HEK293 (cell line): ENCODE results near the gene CARS1.
A peak's percentile ranks its signal among the peaks of the same experiment; 100 is the strongest.

ENCODE experiments used
- CTCF ChIA-PET: fragments of 350-600 bp; formaldehyde crosslinking; extraction: SDS; loops from one replicate; lab custom pipeline; 2021; ENCODE audit warnings: antibody characterized with exemption; lab: Yijun Ruan, JAX
- POLR2A ChIA-PET: fragments of 300-600 bp; formaldehyde crosslinking; extraction: SDS; loops from one replicate; lab custom pipeline; 2020; ENCODE audit warnings: antibody characterized with exemption, inconsistent platforms; lab: Yijun Ruan, JAX
- H3K27ac ChIP-seq: fragments of 200-500 bp; sonication (Bioruptor generic); 2 replicates; pipeline ENCODE4 v1.5.1; 2014; ENCODE audit warnings: low read depth, low read length, control low read depth, inconsistent platforms; ENCODE audit errors: extremely low read depth
- H3K36me3 ChIP-seq, 2 experiments: fragments of 200-500 bp in 1 of 2; sonication (Bioruptor generic) in 1 of 2; 1 replicate in 1 of 2; 2 replicates in 1 of 2; pipeline ENCODE4 v1.5.1; 2014 to 2017; ENCODE audit warnings: inconsistent platforms in 2 of 2, low read length in 2 of 2; ENCODE audit not compliant: control insufficient read depth in 2 of 2, insufficient read depth in 1 of 2
- H3K4me1 ChIP-seq: fragments of 200-500 bp; sonication (Bioruptor generic); 2 replicates; pipeline ENCODE4 v1.5.1; 2014; ENCODE audit warnings: mild to moderate bottlenecking, low read length, inconsistent platforms; ENCODE audit not compliant: control insufficient read depth, insufficient read depth
- H3K4me3 ChIP-seq: 2 replicates; pipeline ENCODE4 v1.5.1; 2011; ENCODE audit warnings: low read depth, mild to moderate bottlenecking, control low read depth, low read length, moderate library complexity
- H3K9me3 ChIP-seq: fragments of 200-500 bp; sonication (Bioruptor generic); 2 replicates; pipeline ENCODE4 v1.5.1; 2014; ENCODE audit warnings: low read depth, low read length, inconsistent platforms; ENCODE audit not compliant: control insufficient read depth, insufficient read depth
- IKZF3 ChIP-seq: fragments of 450-650 bp; IDR thresholded peaks from 2 replicates; pipeline ENCODE4 v1.5.0; 2018; ENCODE audit warnings: missing biosample characterization, mild to moderate bottlenecking, missing genetic modification characterization, moderate library complexity
- KLF8 ChIP-seq: fragments of 450-650 bp; formaldehyde crosslinking; IDR thresholded peaks from 2 replicates; pipeline ENCODE4 v1.5.1; 2016; ENCODE audit warnings: missing biosample characterization, missing genetic modification characterization
- KLF9 ChIP-seq: fragments of 450-650 bp; formaldehyde crosslinking; IDR thresholded peaks from 2 replicates; pipeline ENCODE4 v1.5.1; 2016; ENCODE audit warnings: missing biosample characterization, missing genetic modification characterization, low read depth
- MEIS1 ChIP-seq: sonication (generic); formaldehyde crosslinking; IDR thresholded peaks from 2 replicates; pipeline ENCODE4 v1.8.1; 2022; ENCODE audit warnings: missing genetic modification reagents, mild to moderate bottlenecking, borderline replicate concordance
- MYNN ChIP-seq: fragments of 450-650 bp; formaldehyde crosslinking; IDR thresholded peaks from 2 replicates; pipeline ENCODE4 v1.5.1; 2016; ENCODE audit warnings: missing biosample characterization, missing genetic modification characterization, borderline replicate concordance
- MZF1 ChIP-seq: fragments of 450-650 bp; formaldehyde crosslinking; IDR thresholded peaks from 2 replicates; pipeline ENCODE4 v1.5.1; 2017; ENCODE audit warnings: missing biosample characterization, missing genetic modification characterization, borderline replicate concordance
- PRDM1 ChIP-seq: fragments of 450-650 bp; formaldehyde crosslinking; IDR thresholded peaks from 2 replicates; pipeline ENCODE4; 2016; ENCODE audit warnings: missing biosample characterization, missing genetic modification characterization
- SALL2 ChIP-seq: fragments of 450-650 bp; formaldehyde crosslinking; IDR thresholded peaks from 2 replicates; pipeline ENCODE4 v1.5.0; 2017; ENCODE audit warnings: missing biosample characterization, mild to moderate bottlenecking, missing genetic modification characterization, borderline replicate concordance
- SCRT1 ChIP-seq: fragments of 450-650 bp; formaldehyde crosslinking; IDR thresholded peaks from 2 replicates; pipeline ENCODE4 v1.5.1; 2016; ENCODE audit warnings: missing biosample characterization, missing genetic modification characterization, borderline replicate concordance
- SCRT2 ChIP-seq: fragments of 450-650 bp; formaldehyde crosslinking; IDR thresholded peaks from 2 replicates; pipeline ENCODE4 v1.5.1; 2016; ENCODE audit warnings: missing biosample characterization, missing genetic modification characterization
- TRIM28 ChIP-seq: IDR thresholded peaks from 2 replicates; pipeline ENCODE4 v1.6.1; 2011; ENCODE audit warnings: low read length, control low read depth, borderline replicate concordance
- ZBTB1 ChIP-seq: fragments of 450-650 bp; formaldehyde crosslinking; IDR thresholded peaks from 2 replicates; pipeline ENCODE4 v1.5.1; 2016; ENCODE audit warnings: missing biosample characterization, missing genetic modification characterization
- ZBTB48 ChIP-seq: fragments of 450-650 bp; formaldehyde crosslinking; IDR thresholded peaks from 2 replicates; pipeline ENCODE4 v1.5.1; 2016; ENCODE audit warnings: missing biosample characterization, missing genetic modification characterization
- ZFHX2 ChIP-seq: fragments of 450-650 bp; formaldehyde crosslinking; conservative IDR thresholded peaks from 2 replicates; pipeline ENCODE4 v1.5.1; 2016; ENCODE audit warnings: missing biosample characterization, missing genetic modification characterization
- ZIC2 ChIP-seq: fragments of 450-650 bp; formaldehyde crosslinking; IDR thresholded peaks from 2 replicates; pipeline ENCODE4 v1.5.1; 2016; ENCODE audit warnings: missing biosample characterization, missing genetic modification characterization
- ZNF10 ChIP-seq: fragments of 450-650 bp; formaldehyde crosslinking; IDR thresholded peaks from 2 replicates; pipeline ENCODE4 v1.5.1; 2017; ENCODE audit warnings: missing biosample characterization, missing genetic modification characterization
- ZNF112 ChIP-seq: fragments of 450-650 bp; formaldehyde crosslinking; IDR thresholded peaks from 2 replicates; pipeline ENCODE4 v1.5.0; 2017; ENCODE audit warnings: missing biosample characterization, missing genetic modification characterization
- ZNF138 ChIP-seq: fragments of 450-650 bp; formaldehyde crosslinking; IDR thresholded peaks from 2 replicates; pipeline ENCODE4 v1.5.1; 2016; ENCODE audit warnings: missing biosample characterization, missing genetic modification characterization, borderline replicate concordance
- ZNF155 ChIP-seq: fragments of 450-650 bp; formaldehyde crosslinking; IDR thresholded peaks from 2 replicates; pipeline ENCODE4 v1.5.1; 2016; ENCODE audit warnings: missing biosample characterization, missing genetic modification characterization
- ZNF19 ChIP-seq: fragments of 450-650 bp; formaldehyde crosslinking; IDR thresholded peaks from 2 replicates; pipeline ENCODE4; 2016; ENCODE audit warnings: missing biosample characterization, missing genetic modification characterization, low read depth
- ZNF2 ChIP-seq: fragments of 450-650 bp; formaldehyde crosslinking; IDR thresholded peaks from 2 replicates; pipeline ENCODE4 v1.5.1; 2016; ENCODE audit warnings: missing biosample characterization, missing genetic modification characterization
- ZNF248 ChIP-seq: fragments of 450-650 bp; formaldehyde crosslinking; IDR thresholded peaks from 2 replicates; pipeline ENCODE4 v1.5.1; 2017; ENCODE audit warnings: missing biosample characterization, missing genetic modification characterization
- ZNF324 ChIP-seq: fragments of 450-650 bp; formaldehyde crosslinking; IDR thresholded peaks from 2 replicates; pipeline ENCODE4 v1.5.1; 2016; ENCODE audit warnings: missing biosample characterization, missing genetic modification characterization
- ZNF335 ChIP-seq: fragments of 450-650 bp; formaldehyde crosslinking; conservative IDR thresholded peaks from 2 replicates; pipeline ENCODE4 v1.5.1; 2016; ENCODE audit warnings: missing biosample characterization, missing genetic modification characterization
- ZNF549 ChIP-seq: fragments of 450-650 bp; IDR thresholded peaks from 2 replicates; pipeline ENCODE4 v1.5.1; 2018; ENCODE audit warnings: missing biosample characterization, missing genetic modification characterization, mild to moderate bottlenecking, inconsistent platforms, moderate library complexity
- ZNF701 ChIP-seq: fragments of 450-650 bp; formaldehyde crosslinking; IDR thresholded peaks from 2 replicates; pipeline ENCODE4 v1.5.1; 2016; ENCODE audit warnings: missing biosample characterization, missing genetic modification characterization
- ZNF747 ChIP-seq: fragments of 450-650 bp; formaldehyde crosslinking; IDR thresholded peaks from 2 replicates; pipeline ENCODE4 v1.5.1; 2016; ENCODE audit warnings: missing biosample characterization, missing genetic modification characterization
- ZNF777 ChIP-seq: fragments of 450-650 bp; formaldehyde crosslinking; IDR thresholded peaks from 2 replicates; pipeline ENCODE4 v1.5.1; 2017; ENCODE audit warnings: missing biosample characterization, missing genetic modification characterization, borderline replicate concordance
- ZNF791 ChIP-seq: fragments of 450-650 bp; formaldehyde crosslinking; IDR thresholded peaks from 2 replicates; pipeline ENCODE4 v1.5.1; 2016; ENCODE audit warnings: missing biosample characterization, missing genetic modification characterization
- ZNF830 ChIP-seq: fragments of 450-650 bp; IDR thresholded peaks from 2 replicates; pipeline ENCODE4 v1.5.0; 2018; ENCODE audit warnings: missing biosample characterization, missing genetic modification characterization, low read depth, mild to moderate bottlenecking, moderate library complexity
- ZSCAN16 ChIP-seq: fragments of 450-650 bp; formaldehyde crosslinking; IDR thresholded peaks from 2 replicates; pipeline ENCODE4 v1.5.1; 2016; ENCODE audit warnings: missing biosample characterization, missing genetic modification characterization
- TF ChIP-seq, protein P1 (sequence below): fragments of 450-650 bp; formaldehyde crosslinking; IDR thresholded peaks from 2 replicates; pipeline ENCODE4 v1.5.1; 2016; ENCODE audit warnings: missing biosample characterization, missing genetic modification characterization
- TF ChIP-seq, protein P2 (sequence below): fragments of 450-650 bp; formaldehyde crosslinking; IDR thresholded peaks from 2 replicates; pipeline ENCODE4; 2016; ENCODE audit warnings: missing biosample characterization, missing genetic modification characterization
- TF ChIP-seq, protein P3 (sequence below): fragments of 450-650 bp; formaldehyde crosslinking; IDR thresholded peaks from 2 replicates; pipeline ENCODE4 v1.5.1; 2016; ENCODE audit warnings: missing biosample characterization, missing genetic modification characterization
- TF ChIP-seq, protein P4 (sequence below): fragments of 450-650 bp; formaldehyde crosslinking; IDR thresholded peaks from 2 replicates; pipeline ENCODE4 v1.5.1; 2016; ENCODE audit warnings: missing biosample characterization, missing genetic modification characterization

Gene CARS1

DNA sequence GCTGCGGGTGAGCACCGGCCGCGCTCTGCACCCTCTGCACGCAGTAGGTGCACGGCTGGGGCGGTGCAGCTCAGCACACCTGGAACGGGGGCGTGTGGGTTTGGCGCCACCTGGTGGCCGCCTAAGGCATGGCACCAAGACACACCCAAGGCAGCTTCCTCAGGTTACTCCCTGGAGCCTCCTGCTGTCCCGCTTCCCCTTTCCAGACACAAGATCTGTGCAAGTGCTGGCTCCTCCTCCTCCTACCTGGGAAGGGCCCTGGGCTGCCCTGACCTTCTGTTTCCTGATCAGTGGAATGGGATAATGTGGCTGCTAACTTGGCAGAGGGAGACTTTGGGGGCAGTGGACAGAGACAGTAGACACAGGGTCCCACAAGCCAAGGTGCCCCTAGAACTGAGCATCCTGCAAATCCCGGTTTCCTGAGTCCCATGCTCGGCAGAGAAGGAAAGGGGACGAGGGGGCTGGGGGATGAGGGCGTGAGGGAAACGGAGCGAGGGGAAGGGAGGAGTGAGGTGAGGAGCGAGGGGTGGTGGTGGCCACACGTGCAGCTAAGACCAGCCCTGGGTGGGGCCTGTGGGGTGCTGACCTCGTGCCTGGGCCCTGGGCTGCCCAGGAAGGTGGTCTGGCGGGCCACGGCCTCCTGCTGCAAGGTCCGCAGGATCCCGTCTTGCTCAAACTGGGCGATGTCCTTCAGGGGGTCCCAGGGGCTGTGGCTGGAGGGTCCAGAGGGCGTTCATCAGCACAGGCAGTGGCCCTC is 34.8 kb upstream of the CARS1 start:
- Histone ChIP-seq H3K9me3 (no peaks in the 10 kb centered on the region), H3K27ac (no peak overlapping the region), H3K36me3 (peaks cover 0 to 20% of the 10 kb centered on the region in 2 experiments; a peak in 1 of 3 replicates), H3K4me3 (no peak overlapping the region), H3K4me1 (no peaks in the 10 kb centered on the region)
- CTCF ChIA-PET = interaction anchor here (0.5 to 7.3 kb wide), 45 partner anchors 8 to 560 kb away, joined by 3 to 144 read pairs (median 4); partner anchors contain the start of gene PHLDA2
- POLR2A ChIA-PET = interaction anchor here (0.7 to 2.6 kb wide), 5 partner anchors 35 to 287 kb away, joined by 3 to 12 read pairs (median 4); partner anchors contain the start of genes CARS1, NAP1L4 and ZNF195
- TF ChIP-seq ZNF747 (tag by site-specific recombination) (no peak), ZNF549 (no peak), ZNF19 (no peak), ZNF701 (no peak), SCRT1 (tag by site-specific recombination) (0 out of 2 replicates have a peak, but pooled peaks have one; percentile 8), ZBTB1 (no peak), ZNF777 (tag by site-specific recombination) (no peak), MYNN (tag by site-specific recombination) (no peak), ZNF112 (tag by site-specific recombination) (no peak), ZNF138 (no peak), MEIS1 (no peak), ZNF791 (tag by site-specific recombination) (no peak), ZNF248 (no peak), ZIC2 (tag by site-specific recombination) (peak; percentile 28; the same call in 1 of the 2 replicates), ZNF10 (tag by site-specific recombination) (0 out of 2 replicates have a peak, but pooled peaks have one; percentile 21), ZSCAN16 (tag by site-specific recombination) (0 out of 2 replicates have a peak, but pooled peaks have one; percentile 27), SALL2 (no peak), TRIM28 (no peak), ZNF2 (peak; percentile 92; the same call in 1 of the 2 replicates), ZNF830 (tag by site-specific recombination) (no peak), IKZF3 (tag by site-specific recombination) (peak; percentile 58; the same call in 1 of the 2 replicates), KLF9 (peak; percentile 92), PRDM1 (tag by site-specific recombination) (no peak), ZBTB48 (tag by site-specific recombination) (0 out of 2 replicates have a peak, but pooled peaks have one; percentile 45), ZFHX2 (peak; percentile 60), SCRT2 (tag by site-specific recombination) (no peak), KLF8 (peak; percentile 87; the same call in 1 of the 2 replicates), MZF1 (tag by site-specific recombination) (no peak), ZNF155 (tag by site-specific recombination) (no peak), ZNF335 (tag by site-specific recombination) (no peak), ZNF324 (tag by site-specific recombination) (no peak)
- TF ChIP-seq, protein P1, sequence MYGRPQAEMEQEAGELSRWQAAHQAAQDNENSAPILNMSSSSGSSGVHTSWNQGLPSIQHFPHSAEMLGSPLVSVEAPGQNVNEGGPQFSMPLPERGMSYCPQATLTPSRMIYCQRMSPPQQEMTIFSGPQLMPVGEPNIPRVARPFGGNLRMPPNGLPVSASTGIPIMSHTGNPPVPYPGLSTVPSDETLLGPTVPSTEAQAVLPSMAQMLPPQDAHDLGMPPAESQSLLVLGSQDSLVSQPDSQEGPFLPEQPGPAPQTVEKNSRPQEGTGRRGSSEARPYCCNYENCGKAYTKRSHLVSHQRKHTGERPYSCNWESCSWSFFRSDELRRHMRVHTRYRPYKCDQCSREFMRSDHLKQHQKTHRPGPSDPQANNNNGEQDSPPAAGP = peak; percentile 75; the same call in 1 of the 2 replicates
- TF ChIP-seq, protein P2, sequence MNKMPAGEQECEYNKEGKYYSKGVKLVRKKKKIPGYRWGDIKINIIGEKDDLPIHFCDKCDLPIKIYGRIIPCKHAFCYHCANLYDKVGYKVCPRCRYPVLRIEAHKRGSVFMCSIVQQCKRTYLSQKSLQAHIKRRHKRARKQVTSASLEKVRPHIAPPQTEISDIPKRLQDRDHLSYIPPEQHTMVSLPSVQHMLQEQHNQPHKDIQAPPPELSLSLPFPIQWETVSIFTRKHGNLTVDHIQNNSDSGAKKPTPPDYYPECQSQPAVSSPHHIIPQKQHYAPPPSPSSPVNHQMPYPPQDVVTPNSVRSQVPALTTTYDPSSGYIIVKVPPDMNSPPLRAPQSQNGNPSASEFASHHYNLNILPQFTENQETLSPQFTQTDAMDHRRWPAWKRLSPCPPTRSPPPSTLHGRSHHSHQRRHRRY (tag by site-specific recombination) = no peak
- TF ChIP-seq, protein P3, sequence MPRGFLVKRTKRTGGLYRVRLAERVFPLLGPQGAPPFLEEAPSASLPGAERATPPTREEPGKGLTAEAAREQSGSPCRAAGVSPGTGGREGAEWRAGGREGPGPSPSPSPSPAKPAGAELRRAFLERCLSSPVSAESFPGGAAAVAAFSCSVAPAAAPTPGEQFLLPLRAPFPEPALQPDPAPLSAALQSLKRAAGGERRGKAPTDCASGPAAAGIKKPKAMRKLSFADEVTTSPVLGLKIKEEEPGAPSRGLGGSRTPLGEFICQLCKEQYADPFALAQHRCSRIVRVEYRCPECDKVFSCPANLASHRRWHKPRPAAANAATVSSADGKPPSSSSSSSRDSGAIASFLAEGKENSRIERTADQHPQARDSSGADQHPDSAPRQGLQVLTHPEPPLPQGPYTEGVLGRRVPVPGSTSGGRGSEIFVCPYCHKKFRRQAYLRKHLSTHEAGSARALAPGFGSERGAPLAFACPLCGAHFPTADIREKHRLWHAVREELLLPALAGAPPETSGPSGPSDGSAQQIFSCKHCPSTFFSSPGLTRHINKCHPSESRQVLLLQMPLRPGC (tag by site-specific recombination) = no peak
- TF ChIP-seq, protein P4, sequence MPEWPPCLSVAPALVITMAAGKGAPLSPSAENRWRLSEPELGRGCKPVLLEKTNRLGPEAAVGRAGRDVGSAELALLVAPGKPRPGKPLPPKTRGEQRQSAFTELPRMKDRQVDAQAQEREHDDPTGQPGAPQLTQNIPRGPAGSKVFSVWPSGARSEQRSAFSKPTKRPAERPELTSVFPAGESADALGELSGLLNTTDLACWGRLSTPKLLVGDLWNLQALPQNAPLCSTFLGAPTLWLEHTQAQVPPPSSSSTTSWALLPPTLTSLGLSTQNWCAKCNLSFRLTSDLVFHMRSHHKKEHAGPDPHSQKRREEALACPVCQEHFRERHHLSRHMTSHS (tag by site-specific recombination) = no peak
